NCI-H2227 (cell line): ENCODE data around the gene ZEB2.

Experiments
- DNase-seq: peaks from one replicate; lab custom pipeline; 2025; ENCODE audit not compliant: unreplicated experiment; lab: John Stamatoyannopoulos, UW

The ZEB2 gene

GRCh38 chr2:144472046-144472412, 47.9 kb downstream of the ZEB2 start:
- no peak for DNase-seq

- DNase-seq: no peak
These were observed 48.4 kb downstream of the ZEB2 start for GRCh38 chr2:144471305-144472045.

DNA sequence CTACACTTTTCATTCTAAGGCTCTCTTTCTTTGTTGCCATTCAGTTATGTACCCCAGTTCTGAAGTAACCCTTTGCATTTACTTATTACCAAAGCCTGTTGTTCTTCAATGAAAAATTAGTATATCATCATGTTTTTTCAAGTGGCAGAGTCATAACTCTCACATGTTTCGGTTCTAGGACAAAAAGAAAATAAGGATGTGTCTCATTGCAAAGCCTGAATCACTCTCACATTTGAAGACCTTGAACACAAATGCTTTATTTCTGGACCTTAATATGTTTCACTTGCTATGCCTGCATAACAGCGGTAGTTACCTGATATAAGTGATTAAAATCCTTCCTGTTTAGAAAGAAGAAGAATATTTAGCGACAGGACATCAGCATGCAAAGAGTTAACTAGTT, 49.1 kb downstream of the ZEB2 start:
- no peak for DNase-seq

- DNase-seq: no peak
These were observed 49.6 kb downstream of the ZEB2 start for GRCh38 chr2:144470334-144470733.

DNA sequence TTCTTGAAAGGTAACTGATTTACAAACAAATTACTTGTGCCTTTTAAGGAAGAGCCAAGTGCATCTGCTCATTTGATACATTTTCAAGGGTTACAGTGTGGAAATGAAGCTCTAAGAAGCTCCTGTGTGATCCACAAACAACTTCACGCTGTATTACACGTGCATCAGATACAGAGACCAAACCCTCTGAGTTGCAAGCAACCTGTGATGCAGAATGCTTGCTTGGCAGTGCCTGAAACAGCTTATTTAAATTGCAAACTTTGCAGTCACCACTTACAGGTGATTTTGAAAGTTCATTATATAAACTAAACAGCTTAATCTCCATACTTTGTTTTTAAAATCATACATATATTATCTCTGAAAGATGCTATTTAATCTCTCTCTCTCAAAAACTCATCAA, 50.1 kb downstream of the ZEB2 start:
- no peak for DNase-seq

GRCh38 chr2:144468823-144469595, 50.9 kb downstream of the ZEB2 start:
- no peak for DNase-seq

DNA sequence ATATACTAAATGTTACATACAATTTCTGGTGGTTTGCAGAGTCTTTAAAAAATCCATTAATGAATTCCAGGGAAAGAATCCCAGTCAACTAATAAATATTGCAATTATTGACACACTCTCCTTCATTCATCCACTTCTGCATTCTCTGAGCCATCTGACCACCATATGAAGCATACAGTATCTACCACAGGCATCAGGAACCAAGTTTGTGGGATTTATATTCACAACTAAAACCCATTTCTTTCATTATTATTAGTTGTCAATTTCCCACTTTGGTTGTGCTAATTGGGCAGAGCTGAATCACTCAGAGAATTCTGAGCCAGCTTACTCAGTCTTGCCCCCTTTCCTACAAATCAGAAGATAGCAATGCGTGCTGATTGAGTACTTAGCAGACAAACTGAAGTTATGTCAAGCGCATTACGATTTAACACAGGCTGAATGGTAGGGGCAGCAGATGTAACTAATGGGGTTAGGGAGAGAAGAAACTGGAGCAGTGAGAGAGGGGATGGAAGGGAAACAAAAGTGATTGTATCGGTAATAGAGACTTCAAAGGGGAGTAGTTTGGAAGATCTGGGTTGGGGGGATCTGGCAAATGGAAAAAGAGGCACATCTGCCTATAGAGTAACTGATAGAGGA, 52.3 kb downstream of the ZEB2 start:
- no peak for DNase-seq

- DNase-seq: peak; percentile 39
These were observed 53.3 kb downstream of the ZEB2 start for GRCh38 chr2:144466637-144467036.

GRCh38 chr2:144465749-144466148, 54.2 kb downstream of the ZEB2 start:
- no peak for DNase-seq

DNA sequence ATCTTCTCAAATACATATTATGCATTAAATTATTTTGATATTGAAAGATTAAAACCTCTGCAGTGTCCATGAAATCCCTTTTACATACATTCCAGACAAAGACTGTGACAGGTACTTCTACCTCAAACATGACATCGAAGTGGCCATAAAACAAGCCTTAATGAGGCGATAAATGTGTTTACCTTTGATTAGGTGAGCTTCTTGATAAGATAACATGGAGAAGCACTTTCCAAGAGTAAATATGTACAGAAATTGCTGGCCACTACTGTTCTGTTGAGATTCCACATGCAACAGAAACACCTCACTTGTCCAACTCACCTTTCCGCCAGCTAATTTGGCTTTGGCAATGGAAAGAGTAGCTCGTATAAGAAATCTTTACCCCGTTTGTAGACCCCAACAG, 55.2 kb downstream of the ZEB2 start:
- no peak for DNase-seq

- no peak for DNase-seq
These were observed 56.7 kb downstream of the ZEB2 start for GRCh38 chr2:144463266-144463665.

- no peak for DNase-seq
These were observed 57.7 kb downstream of the ZEB2 start for GRCh38 chr2:144462266-144462665.

DNA sequence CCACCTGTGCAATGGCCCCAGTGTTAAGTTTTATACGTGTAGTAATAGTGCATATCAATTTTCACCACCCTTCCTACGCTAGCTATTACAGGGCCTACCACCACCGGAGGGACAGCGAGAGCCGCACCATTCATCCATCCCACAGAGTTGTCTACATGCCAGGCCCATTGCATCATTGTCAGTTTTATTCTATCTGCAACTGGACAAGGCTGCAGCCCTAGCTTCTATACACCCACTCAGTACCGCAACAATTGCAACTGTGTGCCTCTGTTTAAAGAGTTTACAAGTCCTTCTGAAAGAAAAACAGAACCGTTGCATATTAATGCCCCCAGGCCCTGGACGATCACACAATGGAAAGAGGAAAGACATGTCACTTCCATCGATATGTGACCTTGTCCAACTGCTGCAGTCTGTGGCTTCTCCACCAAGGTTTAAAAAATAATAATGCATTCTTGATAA, 58.6 kb downstream of the ZEB2 start:
- DNase-seq: no peak

GRCh38 chr2:144460727-144461307, 59.1 kb downstream of the ZEB2 start:
- DNase-seq: no peak

DNA sequence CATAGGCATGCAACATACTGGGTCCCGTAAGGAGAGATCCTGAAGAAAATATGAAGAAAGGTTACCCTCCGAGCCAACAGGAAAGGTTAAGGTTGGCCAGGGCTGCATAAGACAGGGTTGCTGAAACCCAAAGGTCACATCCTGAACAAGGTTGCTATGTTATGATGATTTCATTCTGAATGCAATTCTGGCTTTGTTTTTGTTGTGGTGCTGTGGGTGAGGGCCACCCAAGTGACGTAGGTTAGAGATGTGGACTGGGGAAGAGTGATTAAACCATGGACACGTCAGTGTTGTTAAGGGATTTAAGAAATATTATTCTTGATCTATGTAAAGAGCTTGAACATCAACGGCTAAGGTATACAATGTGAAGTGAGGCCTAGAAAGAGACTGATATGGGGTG, 60.0 kb downstream of the ZEB2 start:
- DNase-seq: no peak

GRCh38 chr2:144459286-144459685, 60.6 kb downstream of the ZEB2 start:
- no peak for DNase-seq

DNA sequence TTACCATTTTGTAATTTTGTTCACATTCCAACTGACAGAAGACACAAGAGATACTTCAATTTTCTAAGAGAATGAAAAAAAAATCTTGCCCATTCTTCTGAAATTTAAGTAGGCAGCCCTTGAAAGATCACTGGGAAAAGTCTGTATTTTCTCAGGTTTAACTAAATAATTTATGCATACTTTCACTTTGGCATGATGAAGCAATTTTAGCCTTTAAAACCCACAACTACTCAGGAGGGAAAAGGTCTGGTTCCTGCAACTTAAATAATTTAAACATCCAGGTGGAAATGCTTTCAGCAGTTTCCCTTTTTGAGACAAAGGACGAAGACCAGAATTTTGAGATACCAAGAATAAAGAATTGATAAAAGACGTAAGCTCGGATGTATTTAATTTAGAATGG, 61.4 kb downstream of the ZEB2 start:
- no peak for DNase-seq

- no peak for DNase-seq
These were observed 63.2 kb downstream of the ZEB2 start for GRCh38 chr2:144456680-144457079.

- DNase-seq: no peak
These were observed 63.9 kb downstream of the ZEB2 start for GRCh38 chr2:144455987-144456386.

GRCh38 chr2:144454466-144455287, 65.2 kb downstream of the ZEB2 start:
- DNase-seq: no peak
